ENCODE measurements around the gene TEX35.

TEX35 gene

DNA sequence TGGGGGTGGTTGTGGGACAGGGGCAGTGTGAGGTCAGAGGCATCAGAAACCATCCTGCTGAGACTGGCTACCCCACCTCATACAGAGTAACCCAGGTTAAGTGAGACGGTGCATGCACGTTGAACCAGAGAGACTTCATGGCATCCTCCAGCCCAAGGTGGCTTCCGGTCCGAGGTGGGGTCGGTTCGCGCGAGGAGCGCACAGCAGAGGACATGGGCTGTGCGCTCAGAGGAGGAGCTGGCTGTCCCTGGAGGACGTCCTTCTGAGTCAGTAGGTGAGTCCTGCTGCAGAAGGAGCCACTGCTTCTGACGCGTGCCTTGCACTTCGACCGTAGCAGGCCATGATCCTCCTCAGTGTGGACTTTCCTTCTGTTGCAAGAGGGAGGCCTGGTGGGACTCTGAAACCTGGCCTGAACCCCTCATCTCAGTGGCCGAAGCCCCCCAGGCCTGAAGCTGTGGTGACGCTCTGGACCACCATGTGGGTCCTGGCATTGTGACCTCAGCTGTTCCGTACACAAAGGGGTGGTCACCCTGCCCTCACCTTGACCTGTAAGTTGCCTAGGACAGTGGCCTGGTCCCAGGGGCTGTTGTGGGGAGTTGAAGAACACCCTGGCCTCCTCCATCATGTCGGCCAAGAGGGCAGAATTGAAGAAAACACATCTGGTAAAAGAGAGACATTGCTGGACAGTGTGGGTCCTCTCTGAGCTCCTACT lies at the start of gene TEX35:
Gene TEX35, plus strand, starts transcription at position 544 of the 712 bp plus-strand sequence. Its CDS starts 80 bp downstream, at position 624.
- DNase-seq: no peak

DNA sequence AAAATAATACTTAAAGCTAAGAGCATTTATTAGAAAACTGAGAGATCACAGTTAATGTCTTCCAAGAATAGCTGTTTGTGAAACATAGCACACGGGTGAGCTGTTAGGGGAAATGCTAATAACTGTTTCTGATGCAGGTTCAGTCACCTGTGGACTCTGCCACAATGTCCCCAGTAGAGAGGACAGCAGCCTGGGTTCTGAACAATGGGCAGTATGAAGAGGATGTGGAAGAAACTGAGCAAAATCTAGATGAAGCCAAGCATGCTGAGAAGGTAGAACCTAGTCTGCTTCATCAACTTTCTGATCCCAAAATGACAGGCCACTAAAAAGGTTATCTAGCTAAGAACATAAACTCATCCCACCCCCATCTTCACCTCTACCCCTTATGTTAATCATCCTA lies 48.8 kb upstream of the TEX35 start:
- no peak for DNase-seq

DNA sequence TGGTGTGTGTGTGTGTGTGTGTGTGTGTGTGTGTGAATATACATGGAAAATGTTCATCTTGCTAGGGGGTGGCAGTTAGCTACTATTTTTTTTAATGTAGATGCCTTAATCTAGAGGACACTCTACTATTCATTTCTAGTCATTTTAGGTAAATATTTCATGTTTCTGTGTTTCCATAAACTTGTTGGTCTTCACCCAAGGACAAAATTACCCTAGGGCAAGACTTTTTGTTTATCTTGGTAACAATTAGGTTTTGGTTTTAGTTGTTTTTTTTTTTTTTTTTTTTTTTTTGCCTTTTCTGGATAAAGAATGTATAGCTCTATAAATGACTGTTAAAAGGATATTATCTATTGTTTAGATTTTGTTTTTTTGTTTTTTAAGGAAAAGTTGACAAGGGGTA lies 48.3 kb upstream of the TEX35 start:
- DNase-seq: no peak

DNA sequence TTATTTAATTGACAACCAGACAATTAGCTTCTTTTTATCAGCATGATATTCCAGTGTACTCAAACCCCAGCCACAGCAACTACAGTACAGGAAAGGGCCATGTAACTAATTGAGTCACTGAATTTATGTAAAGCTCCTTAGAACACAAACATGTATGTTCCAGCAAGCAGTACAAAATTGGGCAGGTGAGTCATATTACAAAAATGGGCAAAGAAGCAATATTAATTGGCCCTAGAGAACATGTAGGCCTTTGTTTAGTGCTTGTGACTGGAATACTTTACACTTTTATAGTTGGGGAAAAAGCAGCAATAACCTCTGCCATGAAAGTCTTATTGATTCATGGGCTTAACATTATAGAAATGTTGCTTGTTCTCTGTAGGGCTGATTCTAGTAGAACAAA lies 47.9 kb upstream of the TEX35 start:
- DNase-seq: no peak

DNA sequence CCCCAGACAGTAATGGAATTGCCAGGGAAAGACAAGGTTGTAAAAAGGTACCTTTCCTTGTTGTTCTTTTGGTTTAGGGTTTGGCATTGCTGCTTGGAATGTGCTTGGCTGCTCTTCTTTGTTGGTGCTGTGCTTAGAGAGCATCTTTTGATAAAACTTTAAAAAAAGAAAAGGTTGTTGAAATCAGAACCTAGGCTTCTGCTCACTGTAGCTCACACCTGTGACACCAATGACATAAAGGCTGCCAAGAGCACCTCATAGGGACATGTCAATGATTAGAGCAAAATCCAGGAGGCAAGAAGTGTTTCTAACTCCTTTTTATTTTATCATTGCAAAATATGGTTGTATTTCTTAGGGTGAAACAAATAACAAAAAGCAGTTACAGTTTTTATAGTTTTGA lies 45.1 kb upstream of the TEX35 start:
- no peak for DNase-seq

DNA sequence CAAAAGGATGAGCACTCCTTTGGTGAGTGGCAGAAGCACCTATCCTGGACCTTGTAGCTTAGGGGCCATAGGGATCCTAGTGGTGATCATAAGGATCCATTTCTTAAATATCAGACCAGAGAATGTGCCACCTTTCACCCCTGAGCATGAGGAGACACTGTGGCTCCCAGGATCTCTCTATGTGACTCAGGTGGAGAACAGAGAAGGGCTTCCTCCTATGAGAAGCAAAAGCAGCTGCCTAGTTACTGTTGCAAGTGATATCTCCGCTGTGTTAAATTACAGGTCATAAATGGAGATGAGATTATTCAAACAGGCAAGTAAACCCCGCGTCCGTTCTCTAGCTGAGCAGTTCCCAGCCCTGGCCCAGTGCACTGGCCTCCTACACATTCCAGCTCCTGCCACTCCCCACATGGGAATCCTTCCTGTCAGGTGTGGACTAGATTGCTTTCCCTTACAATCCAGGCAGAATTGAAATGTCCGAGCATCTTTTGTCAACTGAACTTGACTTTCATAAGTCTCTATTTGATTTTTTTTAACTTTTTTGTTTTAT lies 42.4 kb upstream of the TEX35 start:
- no peak for DNase-seq

DNA sequence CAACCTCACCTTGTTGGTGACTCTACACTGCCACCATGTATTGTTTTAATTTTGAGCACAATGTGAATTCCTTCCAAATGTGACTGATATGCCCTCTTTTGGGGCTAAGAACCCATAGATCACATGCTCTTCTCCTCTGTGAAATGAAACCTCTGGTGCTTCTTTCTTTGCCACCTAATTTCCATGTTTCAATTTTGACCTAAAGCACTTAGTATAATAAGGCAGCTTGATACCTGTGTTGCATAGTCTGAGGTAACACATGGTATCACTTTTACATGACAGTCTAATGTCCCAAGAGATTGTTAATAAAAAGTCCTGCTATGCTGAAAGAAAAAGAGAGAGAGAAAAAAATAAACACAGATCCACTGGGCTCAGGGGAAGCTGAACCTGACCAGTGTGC lies 40.4 kb upstream of the TEX35 start:
- no peak for DNase-seq

DNA sequence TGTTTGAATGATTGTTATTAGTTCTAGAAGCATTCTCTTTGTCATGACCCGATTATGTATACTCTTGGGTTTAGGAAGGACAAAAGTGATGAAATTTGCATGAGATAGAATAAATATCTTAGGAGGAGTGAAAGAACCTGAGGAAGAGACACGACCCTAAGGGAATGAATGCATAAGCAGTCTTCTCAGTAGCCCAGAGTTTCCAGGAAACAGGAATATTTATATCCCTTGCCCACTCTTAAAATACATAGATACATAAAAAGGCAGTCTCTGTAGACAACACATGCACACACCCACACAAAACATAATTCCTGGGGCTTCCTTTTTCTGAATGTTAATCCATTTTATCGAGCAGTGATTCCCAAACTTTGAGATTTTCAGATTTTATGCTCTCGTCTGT lies 35.5 kb upstream of the TEX35 start:
- no peak for DNase-seq

DNA sequence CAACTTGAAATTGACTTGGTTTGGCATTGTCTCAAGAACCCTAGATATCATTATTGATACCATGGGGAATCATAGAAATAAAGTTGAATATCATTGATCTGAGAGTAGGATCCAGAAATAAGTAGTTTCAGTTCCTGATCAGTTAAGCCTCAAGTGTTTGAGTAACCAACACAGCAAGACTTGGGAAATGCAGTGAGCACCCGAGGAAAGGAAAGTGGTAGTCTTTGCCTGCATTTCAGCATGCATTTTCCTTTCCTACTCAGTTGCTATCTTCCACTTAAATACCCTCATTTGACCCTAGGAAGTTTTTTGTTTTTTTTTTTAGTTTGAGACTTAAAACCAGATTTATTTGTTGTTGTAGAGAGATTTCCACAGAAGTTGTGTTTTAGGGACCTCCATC lies 35.1 kb upstream of the TEX35 start:
- DNase-seq: no peak

DNA sequence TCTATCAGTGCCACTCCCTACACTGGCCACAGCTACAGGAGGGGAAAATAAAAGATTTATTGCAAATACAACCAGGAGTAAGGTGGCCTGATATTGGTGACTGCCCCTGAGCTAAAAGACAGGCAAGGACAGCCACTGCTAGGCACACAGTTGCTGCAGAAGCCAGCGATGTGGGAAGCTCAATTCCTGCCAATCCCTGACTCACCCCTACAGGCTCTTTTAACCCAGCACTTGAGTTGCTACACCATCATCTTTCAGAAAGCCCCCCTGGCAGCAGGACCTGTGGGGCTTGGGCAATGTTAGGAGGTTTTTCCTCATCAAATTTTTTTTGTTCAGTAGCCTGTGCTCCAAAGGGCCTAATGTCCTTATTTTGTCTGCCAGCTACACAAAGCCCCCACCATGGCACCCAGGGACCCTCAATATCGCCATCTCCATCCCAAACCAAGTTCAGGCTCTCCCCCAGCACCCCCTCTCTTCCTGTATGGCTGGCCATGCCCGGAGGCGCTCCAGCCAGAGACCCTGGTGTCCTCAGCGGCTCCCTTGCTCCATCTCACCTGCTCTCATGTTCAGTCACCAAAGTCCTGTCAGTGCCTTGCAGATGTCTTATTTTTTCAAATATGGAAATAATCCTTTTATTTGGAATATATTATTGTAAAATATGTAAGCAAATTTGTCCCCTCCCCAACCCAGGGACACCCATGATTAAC lies 29.5 kb upstream of the TEX35 start:
- DNase-seq: no peak

DNA sequence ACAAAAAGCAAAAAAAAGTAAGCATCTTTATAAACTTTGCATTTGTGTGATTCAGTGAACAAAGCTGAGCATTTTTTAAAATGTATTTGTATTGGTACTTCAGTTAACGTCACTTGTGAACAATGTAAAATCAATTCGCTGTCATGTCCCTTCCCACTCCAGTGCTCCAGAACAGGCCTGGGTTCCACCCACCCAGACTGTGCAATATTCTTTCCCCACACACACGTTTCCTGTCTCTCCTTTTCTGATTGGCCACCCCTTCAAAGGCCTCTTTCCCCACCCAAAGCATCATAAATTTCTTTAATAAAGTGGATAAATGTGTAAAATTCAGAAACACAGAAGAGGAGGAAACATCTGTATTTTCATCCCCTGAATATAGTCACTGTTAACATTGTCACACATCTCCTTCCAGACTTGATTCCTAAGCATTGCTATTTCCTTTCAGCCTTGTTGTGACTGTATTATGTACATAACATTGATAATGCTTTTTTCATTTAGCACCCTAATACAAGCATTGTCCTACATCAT lies 28.1 kb upstream of the TEX35 start:
- DNase-seq: no peak

DNA sequence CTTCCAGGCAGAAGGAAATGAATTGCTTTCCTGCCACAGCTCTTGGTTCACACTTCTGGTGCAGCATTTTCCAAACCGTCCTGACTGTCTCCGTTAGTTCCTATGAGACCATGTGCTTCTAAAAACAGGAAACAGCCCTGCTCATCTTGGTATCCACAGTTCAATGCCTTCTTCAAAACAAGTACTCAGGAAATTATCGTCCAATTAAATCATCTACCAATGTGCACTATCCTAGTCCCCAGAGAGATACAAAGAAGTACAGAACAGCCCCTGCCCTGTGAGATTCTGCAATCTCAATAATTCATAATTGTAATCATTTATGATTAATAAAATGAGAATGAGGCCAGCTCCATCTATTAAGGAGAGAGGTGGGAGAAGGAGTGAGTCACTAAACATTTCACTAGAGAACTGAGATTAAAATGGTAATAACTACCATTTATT lies 27.3 kb upstream of the TEX35 start:
- no peak for DNase-seq

DNA sequence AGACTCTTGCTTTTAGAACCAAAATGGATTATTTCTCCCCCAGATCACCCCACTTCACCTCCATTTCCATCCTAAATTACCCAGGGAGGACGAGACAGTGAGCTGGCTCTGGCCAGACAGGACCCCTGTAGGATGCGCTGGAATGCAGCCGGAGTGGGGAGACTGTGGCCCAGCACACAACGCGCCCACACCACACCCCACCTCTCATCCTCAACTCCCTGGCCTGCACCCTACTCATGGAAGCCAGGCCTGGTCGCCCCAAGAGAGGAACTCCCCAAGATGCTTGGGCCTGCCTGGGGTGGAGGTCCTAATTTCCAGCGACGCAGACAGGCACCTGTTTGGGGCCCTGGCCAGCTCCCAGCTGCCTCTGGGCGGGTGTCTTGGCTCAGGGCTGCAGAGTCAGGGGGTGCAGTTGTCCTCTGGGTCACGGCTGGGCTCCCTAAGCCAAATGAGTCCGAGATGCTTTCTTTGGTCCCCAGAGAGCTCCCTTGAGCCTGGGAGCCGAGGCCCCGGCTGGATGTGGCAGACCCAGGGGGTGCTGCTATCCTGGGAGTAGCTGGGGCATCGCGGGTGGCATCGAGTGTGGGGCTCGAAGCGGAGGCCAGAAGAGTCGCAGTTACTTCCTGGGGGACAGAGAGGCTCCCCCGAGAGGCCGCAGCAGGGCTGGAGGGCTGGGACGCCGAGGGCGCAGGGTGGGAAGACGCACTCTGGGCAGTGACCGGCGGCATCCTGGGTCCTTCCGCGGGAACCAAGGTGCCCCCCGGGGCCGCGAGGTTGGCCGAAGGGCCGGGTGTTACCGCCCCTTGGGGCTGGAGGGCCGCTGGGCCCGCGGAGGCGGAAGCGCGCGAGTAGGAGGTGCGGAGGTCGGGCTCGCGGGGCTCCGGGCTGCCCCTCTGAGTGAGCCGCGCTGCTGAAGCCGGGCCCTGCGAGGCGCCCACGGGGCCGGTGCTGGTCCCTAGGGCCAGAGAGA lies 26.5 kb upstream of the TEX35 start:
- no peak for DNase-seq

DNA sequence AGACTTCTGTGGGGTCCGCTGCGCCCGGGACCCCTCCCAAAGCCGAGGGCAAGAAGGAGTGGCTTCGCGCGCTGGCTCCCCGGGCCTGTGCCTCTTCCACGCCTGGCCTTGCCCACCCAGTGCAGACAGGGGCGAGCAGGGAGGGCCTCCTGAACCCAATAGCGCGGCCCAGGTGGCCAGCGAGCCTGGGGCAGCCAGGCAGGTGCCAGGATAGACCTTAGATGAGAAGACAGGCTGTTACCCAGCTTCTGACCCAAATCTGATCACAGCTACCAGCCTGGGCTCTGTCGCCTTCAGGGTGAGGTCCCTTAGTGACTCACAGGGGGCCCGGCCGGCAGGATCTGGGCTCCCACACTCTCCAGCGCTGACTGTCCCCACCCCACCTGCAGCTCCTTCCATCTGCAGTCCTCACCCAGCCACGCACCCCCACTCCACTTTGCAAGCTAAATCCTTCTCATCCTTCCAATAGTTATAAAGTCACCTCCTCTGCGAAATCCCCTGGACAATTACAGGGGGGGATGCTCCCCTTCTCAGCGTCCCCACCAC lies 25.8 kb upstream of the TEX35 start:
- DNase-seq: no peak

DNA sequence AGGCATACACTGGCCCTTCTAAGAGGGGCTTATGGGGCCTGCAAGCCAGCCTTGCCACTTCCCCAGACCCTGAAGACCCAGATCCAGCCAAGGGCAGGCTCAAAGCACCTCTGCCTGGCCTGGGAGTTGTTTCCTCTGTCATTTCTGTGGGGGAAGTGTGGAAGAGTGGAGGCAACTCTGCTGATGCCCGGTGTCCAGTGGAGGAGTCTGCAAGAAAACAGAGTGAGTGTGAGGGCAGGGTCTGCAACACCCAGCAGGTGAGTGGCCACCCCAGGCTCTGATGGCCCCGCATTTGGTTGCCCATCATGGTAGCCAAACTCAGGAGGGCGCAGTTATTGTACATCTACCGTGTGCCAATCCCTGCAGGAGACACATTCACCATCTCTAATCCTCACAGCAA lies 24.5 kb upstream of the TEX35 start:
- no peak for DNase-seq

DNA sequence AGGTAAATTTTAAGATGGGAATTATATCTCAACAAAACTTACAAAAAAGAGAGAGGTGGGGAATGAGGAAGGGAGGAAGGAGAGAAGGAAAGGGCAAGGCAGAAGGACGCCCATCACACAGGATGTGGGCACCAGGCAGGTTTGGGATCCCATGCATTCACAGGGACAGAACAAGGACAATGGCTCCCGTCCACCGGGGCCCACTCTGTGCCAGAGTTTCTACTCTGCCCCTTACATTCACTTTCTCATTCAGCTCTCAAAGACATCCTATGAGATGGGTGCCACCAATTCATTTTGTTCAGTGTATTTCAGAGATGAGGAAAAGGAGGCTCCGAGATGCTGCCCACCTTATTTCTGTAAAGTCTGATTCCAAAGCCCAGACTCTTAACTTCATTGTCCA lies 23.5 kb upstream of the TEX35 start:
- DNase-seq: no peak

DNA sequence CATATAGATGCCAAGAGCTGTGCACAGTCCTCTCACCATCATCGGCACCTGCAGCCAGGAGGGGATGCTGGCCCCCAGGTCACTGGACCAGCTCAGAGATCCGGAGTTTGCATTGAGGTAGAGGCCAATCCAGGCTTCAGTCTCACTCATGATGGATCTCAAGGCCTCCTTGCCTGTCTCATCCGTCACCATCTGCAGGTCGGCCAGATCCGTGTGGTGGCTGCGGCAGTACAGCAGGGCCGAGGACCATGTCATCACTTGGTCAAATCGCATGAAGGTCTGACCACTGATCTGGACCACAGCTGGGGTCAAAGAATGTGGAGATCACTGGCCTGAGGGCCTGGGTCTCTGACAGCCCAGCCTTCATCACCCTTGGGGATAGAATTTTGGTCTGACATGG lies 22.8 kb upstream of the TEX35 start:
- DNase-seq: no peak

DNA sequence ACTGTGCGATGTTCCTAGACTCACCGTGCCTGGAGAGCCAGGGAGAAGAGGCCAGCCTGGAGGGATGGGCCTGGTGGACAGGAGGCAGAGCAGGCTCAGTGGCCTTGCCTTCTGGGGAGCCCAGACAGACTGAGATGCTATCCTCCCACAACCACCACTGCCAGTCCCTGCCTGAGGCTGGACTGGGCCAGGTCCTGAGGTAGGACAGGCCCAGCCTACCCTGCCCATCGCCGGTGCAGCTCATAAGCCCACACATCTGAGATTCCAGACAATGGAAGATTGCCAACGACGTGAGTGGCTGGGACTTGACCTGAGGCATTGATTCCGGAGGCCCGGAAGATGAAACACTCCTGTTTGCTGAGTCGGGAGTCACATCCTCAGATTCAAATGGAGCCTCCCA lies 21.9 kb upstream of the TEX35 start:
- DNase-seq: no peak

DNA sequence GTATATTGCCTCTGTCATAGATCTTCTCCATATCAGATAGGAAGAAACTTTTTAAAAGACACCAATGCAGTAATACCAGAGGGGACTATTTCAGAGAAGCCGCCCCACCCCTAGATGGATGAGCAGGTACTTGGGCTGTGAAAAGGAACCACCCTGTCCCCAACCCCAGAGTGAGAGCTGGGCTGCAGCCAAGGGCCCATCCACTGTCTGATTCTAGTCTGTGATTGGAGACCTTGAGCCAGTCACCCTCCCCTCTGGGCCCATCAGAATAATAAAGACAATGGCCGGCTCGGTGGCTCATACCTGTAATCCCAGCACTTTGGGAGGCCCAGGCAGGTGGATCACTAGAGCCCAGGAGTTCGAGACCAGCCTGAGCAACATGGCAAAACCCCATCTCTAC lies 21.2 kb upstream of the TEX35 start:
- no peak for DNase-seq

DNA sequence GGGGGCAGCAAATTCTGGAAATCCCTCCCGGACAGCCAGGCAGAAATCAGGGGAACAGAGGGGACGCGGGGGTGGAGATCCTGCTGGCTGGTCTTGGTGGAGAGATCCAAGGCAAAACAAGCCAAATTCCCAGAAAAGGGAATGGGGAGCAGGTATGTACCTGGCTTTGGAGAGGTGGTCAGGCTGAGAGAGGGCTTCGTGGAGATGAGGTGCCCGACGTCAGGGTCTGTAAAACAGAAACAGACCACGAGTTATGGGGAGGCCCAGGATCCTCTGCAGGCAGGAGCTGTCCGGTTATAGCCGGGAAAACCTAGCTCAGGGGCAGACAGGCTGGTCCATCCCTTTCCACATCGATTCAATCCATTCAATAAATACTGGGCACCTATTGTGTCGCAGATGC lies 20.6 kb upstream of the TEX35 start:
- no peak for DNase-seq

DNA sequence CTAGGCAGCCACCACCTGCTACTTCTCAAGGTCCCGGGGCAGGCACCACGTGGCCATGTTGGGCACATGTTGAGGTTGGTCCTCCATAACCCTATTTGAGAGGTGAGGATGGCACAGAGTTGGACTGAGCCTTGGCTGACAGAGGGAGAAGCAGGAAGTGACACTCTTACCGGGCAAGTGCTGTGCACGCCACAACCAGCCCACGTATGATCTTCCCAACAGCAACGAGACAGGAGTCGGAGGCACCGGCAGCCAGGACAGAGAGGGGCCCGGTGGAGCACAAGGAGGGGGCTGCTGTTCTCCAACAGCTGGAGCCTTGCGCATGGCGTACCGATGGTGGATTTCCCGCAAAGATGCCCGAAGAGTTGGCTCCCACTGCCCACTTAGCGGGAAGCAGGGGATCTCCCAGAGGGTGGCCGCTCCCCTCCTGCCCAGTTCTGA lies 19.6 kb upstream of the TEX35 start:
- DNase-seq: no peak

DNA sequence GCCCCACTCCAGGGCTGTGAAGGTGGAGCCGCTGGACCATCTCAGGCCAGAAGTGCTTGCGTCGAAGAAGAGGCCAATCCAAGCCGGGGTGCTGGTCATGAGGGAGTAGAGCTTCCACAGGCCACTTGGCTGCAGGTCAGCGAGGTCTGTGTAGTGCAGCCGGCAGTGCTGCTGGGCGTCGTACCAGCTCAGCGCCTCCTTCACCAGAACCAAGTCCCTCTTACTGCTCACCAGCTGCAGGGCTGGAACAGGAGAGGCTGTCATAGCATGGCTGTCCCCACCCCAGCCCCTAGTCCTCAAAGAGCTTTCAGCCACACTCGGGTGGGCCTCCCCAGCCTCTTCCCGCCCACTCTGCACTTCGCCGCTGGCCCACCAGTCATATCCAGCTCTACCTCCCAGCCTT lies 18.3 kb upstream of the TEX35 start:
- no peak for DNase-seq

DNA sequence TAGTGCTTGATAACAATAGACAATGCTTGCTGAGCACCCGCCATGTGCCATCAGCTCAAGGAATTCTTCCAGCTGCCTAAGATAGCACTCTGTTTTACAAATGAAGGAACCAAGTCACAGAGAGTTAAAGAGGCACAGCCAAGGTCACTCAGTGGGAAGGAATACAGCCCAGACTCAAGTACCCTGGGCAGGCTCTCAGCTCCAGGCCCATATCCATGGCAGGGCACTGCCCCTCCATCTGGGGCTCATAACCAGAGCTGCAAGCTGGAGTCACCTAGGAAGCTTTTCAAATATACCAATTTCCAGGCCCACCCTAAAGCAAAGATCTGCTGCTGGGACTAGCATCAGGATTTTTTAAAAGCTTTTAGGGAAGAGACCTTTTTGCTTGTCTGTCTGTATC lies 17.8 kb upstream of the TEX35 start:
- DNase-seq: no peak

All from bone marrow (tissue), 2 donors.